K562 (cell line): ENCODE measurements around the gene TMEM163.

Source experiments
- FOSL1 ChIP-seq: fragments of 200-800 bp; sonication (Bioruptor generic); conservative IDR thresholded peaks from 2 replicates; pipeline ENCODE4 v1.6.1; 2016; ENCODE audit warnings: missing genetic modification characterization, missing compliant biosample characterization
- MECOM ChIP-seq: fragments of 250-450 bp; sonication (Bioruptor Pico); IDR thresholded peaks from 2 replicates; pipeline ENCODE4 v1.8.0; 2022; ENCODE audit warnings: inconsistent platforms

DNA sequence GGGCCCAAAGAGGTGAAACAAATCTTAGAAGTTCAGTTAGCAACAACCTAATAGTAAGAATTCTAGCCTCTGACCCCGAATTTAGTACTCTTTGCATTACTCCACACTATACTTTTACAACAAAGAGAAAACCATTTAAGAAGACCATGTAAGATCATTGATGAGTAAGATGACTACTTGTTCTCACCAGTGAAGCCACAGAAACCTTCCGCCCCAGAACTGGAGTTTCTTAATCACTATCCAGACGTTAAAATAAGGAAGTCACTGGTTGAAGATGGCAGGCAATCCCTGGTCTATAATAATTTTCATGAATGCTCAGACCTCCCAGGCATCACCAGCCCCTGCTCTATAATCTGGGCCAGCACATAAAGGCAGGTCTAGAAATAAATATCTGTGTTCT, 95.0 kb downstream of the TMEM163 start:
- TF ChIP-seq MECOM (CRISPR knock-in tag) (no peak), FOSL1 (no peak)
